GM19438 (cell line): ENCODE results near the gene KIRREL2.
"Not testable (repeated sequence)": the region's sequence is repeated elsewhere in the genome, so short reads cannot be mapped to it uniquely, and the experiment has no call there.

Source experiments
- ATAC-seq: cut with Tn5 transposase; IDR thresholded peaks from one replicate; pipeline ENCODE4 v1.9.1; 2021; ENCODE audit warnings: low read depth; ENCODE audit not compliant: unreplicated experiment

The KIRREL2 gene

DNA sequence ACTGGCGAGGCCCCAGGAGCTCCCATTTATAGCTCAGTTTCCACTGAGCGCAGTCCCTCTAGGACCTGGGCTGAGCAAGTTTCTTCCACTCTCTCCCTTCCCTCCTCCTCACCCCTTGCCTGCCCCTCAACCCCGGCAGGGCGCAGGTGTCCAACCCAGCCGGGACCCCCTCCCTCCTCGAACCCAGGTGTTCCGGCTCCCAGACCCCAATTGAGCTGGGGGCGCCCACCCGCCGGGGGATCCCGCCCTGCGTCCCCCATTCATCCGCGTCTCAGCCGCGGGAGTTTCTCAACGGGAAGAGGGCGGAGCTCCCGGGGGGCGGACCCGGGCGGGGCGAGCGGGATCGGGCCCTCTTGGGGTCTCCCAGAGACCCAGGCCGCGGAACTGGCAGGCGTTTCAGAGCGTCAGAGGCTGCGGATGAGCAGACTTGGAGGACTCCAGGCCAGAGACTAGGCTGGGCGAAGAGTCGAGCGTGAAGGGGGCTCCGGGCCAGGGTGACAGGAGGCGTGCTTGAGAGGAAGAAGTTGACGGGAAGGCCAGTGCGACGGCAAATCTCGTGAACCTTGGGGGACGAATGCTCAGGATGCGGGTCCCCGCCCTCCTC lies at the start of gene KIRREL2:
Gene KIRREL2, plus strand, starts transcription at position 366 of the 604 bp plus-strand sequence. Its CDS starts 209 bp downstream, at position 575.
- ATAC-seq = no peak

DNA sequence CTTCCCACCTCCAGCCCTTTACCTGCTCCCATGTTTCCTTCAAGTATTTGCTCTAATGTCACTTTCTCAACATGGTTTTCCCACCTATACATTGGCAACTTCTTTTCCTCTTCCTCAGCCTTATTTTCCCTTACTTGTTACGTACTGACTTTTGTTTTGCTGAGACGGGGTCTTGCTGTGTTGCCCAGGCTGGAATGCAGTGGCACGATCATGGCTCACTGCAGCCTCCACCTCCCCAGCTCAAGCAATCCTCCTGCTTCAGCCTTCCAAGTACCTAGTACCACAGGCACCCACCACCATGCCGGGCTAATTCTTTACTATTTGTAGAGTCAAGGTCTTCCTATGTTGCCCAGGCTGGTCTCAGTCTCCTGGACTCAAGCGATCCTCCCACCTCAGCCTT lies 49.1 kb upstream of the KIRREL2 start:
- ATAC-seq = no peak

DNA sequence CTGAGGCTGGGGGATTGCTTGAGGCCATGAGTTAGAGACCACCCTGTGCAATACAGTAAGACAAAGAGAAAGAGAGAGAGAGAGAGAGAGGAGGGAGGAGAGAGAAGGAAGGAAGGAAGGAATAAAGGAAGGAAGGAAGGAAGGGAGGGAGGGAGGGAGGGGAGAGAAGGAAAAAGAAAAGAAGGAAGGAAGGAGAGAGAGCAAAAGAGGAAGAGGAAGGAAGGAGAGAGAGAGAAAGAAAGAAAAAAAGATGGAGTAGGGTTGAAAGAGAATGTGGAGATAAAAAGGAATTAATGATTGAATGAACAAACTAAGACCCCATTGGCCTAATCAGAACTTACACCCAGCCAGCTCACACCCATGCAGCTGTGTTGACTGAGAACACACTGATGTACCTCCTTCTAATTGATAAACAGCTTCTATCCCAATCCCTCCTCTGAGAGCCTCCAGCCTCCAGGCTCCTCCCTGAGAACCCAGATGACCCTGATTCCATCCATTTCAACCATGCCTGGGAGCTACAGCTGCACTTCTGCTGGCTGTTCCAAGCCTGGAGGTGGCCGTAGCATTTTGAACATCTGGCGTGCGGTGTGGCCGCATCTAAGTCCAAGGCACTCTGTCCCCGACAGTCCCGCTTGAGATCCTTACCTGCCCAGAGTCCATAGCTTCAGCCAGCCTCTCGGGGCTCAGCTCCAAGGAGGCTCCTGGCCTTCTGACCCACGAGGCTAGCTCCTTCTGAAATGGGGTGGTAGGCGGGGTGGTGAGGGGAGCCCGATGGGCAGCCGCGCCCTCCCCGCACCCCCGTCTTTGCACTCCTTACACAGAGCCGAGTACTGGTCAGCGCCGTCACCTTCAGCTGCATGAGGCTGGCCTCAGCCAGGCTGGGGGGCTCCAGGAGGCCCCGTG lies 45.1 kb upstream of the KIRREL2 start:
- ATAC-seq = no peak

DNA sequence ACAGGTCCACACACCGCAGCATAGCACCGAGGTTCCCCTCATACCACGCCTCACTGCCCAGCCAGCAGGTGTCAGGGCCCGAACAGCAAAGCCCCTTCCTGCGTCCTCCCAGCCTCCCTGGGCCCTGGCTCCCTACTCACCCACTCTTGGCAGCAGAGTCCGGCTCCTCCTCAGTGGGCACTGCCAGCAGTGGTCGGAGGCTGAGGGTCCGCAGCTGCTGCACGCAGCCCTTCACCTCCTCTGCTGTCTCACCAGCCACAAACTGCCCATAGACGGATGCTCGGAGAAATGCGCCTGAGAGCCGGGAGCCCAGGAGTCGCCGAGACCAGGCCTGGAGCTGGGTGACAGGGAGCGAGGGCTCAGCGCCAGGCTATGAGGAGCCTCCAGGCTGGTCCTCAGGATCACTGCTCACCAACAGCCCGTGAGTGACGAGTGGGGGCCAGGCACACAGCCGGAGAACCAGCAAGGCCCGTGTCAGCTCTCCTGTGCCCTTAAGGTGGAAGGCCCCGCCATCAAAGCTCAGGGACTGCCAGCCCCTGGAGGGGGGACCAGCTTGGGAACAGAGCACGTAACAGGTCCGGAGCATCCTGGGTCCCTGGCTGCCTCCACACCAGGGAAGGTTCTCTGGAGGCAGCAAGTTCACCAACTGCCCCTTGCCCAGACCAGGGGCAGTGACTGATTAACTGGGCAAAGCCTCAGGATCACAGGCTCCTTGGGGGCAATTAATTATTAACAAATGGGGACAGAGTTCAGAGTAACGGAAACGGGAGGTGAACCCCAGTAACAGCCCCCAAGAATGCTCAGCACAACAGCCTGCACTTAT lies 44.3 kb upstream of the KIRREL2 start, which contains the start of gene PRODH2:
Gene PRODH2, minus strand, starts transcription at position 626 of the 823 bp plus-strand sequence. Its CDS starts 40 bp downstream, at position 586.
- ATAC-seq = no peak

DNA sequence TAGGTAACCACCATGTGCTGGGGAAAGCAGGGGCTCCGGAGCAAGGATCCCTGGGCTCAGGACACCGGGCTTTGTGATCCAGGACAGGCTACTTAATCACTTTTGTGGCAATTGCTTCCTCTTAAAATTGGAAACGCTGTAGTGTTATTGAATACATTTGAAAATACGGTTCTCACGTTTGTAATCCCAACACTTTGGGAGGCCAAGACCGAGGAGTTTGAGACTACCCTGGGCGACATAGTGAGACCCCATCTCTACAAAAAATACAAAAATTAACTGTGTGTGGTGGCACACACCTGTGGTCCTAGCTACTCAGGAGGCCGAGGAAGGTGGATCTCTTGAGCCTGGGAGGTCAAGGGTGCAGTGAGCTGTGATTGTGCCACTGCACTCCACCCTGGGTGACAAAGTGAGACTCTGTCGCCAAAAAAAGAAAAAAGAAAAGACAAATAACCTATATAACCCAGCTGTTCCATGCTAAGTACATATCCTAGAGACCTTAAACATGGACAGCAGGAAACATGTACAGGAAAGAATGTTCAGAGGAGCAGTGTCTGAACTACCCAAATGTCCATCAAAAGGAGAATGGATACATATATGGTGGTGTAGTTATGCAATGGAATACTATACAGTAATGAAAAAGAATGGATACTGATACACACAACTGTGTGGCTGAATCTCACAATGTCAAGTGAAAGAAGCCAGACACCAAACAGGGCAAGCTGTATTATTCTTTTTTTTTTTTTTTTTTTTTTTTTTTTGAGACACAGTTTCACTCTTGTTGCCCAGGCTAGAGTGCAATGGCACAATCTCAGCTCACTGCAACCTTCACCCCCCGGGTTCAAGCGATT lies 43.4 kb upstream of the KIRREL2 start:
- no peak for ATAC-seq

DNA sequence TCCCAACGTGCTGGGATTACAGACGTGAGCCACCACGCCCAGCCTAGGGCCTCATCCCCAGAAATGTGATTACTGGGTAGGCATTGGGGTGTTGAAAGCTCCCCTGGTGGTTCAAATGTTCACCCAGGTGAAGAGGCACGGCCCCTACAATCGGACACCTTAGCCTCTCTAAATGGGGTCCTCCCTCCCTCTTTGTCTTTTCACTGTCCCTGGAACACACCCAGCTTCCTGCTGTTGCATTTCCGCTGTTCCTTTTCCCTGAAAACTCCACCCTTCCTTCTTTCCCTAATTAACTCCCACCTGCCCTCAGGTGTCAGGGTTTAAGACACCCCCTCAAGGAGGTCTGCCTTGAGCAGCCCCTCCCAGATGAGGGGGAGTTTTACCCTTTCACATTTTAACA lies 40.4 kb upstream of the KIRREL2 start:
- no peak for ATAC-seq

DNA sequence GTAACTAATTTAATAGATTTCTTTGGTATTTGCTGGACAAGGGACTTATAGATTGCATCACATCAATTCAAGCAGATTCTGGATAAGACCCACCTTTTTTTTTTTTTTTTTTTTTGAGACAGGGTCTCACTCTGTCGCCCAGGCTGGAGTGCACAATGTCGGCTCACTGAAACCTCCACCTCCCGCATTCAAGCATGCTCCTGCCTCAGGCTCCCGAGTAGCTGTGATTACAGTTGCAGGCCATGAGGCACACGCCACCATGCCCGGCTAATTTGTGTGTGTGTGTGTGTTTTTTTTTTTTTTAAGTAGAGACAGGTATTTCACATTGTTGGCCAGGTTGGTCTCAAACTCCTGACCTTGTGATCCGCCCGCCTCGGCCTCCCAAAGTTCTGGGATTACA lies 39.9 kb upstream of the KIRREL2 start:
- ATAC-seq = no peak

DNA sequence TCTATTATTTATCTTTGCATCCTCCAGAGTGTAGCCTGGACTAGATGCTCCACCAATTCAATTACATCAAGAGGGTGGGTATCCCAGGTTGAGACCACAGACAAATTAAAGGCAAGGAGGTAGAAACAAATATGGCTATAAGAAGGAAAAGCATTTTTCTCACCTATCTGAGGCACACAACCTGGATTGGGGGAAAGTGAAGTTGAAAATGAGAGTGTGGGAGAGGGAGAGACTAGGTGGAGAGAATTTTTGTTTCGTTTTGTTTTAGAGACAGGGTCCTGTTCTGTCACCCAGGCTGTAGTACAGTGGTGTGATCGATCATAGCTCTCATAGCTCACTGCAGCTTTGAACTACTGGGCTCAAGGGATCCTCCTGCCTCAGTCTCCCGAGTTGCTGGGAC lies 38.3 kb upstream of the KIRREL2 start:
- no peak for ATAC-seq

DNA sequence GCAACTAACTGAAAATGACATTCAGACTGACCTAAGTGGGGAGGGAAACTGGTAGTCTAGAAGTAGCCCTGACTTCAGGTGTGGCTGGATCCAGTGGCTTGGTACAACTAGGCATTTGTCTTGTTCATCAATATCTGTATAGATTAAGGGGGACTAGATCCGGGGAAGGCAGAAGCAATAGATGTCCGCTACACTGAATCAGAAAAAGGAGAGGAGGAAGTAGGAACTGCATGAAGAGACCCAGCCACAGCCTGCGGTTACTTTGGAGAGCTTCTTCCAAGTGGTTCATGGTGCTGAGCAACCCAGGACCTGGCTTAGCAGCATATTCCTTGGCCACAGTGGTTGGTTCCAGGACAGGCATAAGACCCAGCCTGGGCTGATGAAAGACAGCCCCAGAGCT lies 34.1 kb upstream of the KIRREL2 start:
- ATAC-seq = no peak

DNA sequence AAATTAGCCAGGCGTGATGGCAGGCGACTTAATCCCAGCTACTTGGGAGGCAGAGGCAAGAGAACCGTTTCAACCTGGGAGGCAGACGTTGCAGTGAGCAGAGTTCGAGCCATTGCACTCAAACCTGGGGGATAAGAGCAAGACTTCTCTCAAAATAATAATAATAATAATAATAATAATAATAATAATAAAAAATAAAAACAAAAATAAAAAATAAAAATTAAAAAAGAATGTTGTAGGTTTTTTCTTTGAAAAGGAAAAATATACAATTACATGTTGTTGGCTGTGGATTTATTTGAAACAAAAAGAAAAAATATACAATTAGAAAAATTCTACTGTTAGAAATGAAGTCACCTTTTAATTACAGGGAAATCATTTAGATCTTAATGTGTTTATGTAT lies 32.6 kb upstream of the KIRREL2 start:
- no peak for ATAC-seq

DNA sequence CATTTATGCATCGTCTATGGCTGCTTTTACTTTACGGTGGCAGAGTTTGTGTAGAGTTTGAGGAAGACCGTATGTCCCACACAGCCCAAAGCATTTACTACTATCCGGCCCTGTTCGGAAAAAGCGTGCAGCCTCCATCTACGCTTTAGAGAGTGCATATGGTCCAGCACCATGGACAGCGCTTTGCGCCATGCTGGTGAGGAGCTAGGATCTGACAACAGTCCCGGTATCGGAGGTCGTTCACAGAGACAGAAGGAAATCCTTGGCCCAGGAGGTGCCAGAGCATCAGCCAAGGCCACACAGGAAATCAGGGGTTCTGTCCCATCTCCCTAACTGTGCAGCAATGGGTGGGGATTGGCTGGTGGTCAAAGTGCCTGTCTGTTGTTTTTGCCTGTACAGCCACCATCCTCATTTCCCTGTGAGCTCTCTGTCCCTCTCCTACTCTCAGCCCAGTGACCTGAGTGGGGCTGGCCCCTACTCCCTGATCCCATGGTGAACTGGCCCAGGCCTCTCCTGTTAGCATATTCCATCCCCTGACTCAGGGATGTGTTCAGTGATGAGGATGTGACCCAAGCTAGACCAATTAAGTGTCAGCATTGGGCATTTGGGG lies 27.9 kb upstream of the KIRREL2 start:
- no peak for ATAC-seq

DNA sequence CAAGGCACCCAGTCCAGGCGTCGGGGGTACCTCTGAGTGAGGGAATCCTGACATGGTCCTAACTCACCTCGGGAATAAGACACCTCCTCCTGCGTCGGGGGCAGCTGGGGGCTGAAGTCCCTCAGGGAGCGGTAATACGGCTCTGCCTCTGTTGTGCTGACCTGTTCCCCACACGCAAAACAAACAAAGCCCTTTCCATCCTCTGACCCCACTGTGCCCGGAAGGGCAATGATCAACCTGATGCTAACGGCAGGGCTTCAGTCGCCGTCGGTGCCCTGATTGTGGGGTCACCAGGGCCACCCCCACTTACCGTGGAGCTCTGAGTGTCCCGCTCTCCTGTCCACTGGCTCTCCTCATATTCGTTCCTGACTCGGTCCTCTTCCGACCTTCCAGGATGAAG lies 25.7 kb upstream of the KIRREL2 start:
- no peak for ATAC-seq

DNA sequence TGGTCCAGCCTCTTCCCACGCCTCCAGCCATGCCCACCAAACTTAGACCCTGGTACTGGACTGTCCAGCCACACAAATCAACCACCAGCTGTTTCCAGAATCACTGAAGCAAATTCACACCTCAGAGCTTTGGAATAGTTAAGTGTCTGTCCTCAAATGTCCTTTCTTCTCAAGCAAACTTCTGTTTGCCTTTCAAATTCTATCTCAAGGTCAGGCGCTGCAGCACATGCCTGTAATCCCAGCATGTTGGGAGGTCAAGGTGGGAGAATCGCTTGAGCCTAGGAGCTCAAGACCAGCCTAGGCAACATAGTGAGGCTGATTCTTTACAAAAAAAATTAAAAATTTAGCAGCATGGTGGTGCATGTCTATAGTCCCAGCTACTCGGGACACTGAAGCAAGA lies 24.7 kb upstream of the KIRREL2 start:
- no peak for ATAC-seq

DNA sequence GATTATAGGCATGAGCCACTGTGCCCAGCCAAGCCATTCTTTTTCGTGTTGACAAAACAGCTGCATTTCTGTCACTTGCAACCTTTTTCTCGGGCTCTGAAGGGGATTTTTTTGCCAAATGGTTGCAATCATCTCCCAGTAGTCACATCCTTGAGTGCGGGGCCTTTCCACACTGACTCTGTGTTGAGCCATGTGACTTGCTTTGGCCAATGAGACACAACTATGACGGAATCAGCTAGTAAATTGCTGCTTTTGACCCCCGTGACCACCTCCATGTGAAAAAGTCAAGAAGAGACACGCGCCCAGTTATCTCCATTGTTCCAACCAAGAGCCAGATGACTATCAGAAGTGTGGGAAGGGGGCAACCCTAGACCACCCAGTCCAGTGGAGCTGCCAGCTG lies 22.7 kb upstream of the KIRREL2 start:
- ATAC-seq = no peak

DNA sequence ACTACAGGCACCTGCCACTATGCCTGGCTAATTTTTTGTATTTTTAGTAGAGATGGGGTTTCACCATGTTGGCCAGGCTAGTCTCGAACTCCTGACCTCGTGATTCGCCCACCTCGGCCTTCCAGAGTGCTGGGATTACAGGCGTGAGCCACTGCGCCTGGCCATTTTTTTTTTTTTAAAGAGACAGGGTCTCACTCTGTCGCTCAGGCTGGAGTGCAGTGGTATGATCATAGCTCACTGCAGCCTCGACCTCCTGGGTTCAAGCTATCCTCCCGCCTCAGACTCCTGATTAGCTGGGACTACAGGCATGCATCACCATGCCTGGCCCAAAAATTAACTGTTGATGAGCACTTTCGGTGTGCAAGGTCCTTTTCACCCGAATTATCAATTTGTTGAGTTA lies 20.6 kb upstream of the KIRREL2 start:
- ATAC-seq = not testable (repeated sequence)

DNA sequence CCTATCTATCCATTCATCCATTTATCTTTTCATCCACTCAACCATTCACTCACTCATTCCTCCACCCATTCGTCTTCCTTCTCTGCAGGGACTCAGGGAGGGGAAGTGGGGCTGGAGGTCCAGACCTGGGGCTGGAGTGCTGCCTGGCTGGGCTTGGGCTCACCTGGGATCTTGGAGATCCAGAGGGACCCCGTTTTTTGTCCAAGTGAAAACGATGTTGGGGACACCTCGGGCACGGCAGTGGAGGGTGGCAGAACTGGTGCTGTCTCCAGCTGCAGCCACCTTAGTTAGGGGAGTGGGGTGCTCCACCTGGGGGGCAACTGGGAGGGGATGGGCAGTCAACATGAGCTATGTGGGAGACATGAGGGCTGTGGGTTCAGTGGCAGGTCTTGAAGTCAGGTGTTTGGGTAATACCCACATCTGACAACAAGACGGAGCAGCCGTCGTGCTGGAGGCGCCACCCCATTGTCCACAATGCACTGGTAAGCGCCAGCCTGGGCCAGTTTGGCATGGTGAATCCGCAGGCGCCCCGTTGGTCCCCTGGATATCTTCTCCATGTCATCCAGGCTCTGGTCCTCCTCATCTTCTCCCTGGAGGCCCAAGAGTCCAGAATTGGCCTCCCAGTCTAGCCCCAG lies 14.6 kb upstream of the KIRREL2 start:
- ATAC-seq = no peak

DNA sequence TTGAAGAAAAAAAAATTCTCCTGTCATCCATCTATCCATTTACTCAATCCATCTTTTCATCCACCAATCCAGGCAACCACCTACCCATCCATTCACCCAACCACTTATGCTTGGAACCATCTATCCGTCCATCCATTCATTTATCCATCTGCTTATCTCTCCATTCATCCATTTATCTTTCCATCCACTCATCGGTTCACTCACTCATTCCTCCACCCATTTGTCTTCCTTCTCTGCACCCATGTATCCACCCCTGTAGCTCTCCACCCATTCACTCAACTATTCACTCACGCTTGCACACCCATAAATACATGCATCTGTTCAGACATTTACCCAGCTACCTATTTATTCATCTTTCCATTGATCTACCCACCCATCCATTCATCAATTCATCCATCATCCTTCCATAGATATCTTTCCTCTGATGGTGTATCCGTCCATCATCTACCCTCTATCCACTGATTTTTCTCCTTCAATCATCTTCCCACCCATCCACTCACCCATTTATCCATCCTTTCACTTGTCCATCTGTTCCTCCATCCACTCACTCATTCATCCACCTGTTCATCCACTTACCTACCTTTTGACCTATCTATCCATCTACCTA lies 13.9 kb upstream of the KIRREL2 start:
- no peak for ATAC-seq

DNA sequence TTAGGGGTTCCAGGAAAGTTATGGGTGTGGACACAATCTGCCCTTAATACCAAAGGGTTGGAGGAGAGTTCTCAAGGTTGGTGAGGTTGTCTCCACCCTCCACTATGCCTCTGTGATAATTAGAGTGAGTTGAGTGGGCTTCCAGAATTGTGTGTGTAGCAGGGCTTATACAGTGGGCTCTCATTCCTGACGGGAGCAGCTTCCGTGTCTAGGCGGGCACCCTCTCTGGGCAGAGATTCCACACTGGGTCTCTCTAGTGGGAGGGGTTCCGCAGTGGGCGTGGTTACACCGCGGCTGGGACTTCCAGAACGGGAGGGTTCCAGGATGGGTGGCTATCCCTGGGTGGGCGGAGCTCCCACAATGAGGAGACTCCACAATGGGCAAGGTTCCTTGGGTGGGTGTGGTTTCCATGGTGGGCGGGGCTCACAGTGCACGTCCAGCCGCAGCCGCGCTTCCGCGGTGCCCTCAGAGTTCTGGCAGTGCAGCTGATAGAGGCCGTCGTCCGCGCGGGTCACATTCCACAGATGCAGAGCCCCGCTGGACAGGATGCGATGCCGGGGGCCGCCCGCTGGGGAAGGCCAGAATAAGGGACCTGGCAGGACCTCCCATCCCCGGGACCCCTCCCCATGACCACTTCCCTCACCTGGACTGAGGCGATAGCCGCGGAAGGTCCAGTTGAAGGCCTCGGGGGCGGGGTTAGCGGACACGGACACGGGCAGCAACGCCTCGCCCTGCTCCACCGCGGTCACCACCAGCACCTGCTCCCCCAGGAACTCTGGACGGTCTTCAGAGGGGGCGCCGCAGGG lies 12.8 kb upstream of the KIRREL2 start:
- no peak for ATAC-seq
